Stimulated activated CD8-positive, alpha-beta memory T cell treated with anti-CD3 and anti-CD28 coated beads, Interleukin-2, amount 100 ng/mL, for 48 hours (primary cell): ENCODE measurements around the gene ANKIB1.

Source experiments
- DNase-seq, 2 donors: peaks; one replicate each; pipeline ENCODE4 v3.0.0-alpha.2; 2020; ENCODE audit warnings: low read depth in 2 of 2

The ANKIB1 gene

GRCh38 chr7:92448205-92448747 is 202.5 kb downstream of the ANKIB1 start:
- DNase-seq: peak; percentile 7 to 24
